HCT116 (cell line): ENCODE results near the gene SLC27A1. TPM values are rescaled to one million over a fixed set of nuclear protein-coding genes. Genes with fewer than 3 reads are reported as not detected.

Source experiments
- ATAC-seq: fragments of 200-7000 bp; cut with Tn5 transposase; 2 replicates; pipeline ENCODE4 v1.9.1; 2020; ENCODE audit warnings: mild to moderate bottlenecking, moderate library complexity
- BruUV-seq: library from RNA; stranded (reverse); fragments of 400-500 nt; replicated peaks from 2 replicates; lab custom pipeline; 2021; lab: Mats Ljungman, UMichigan
- CTCF ChIA-PET: fragments of 300-600 bp; sonication (Branson Sonifier 250); formaldehyde crosslinking; loops from one replicate; lab custom pipeline; 2021; ENCODE audit warnings: antibody characterized with exemption; lab: Charles Lee
- POLR2A ChIA-PET: fragments of 300-600, 350-600 bp; sonication (Branson Sonifier 250); formaldehyde crosslinking; loops from one replicate; lab custom pipeline; 2021; ENCODE audit warnings: antibody characterized with exemption; lab: Charles Lee
- RAD21 ChIA-PET, 2 experiments: fragments of 300-600 bp; sonication (Branson Sonifier 250); formaldehyde crosslinking; loops; one replicate each; lab custom pipeline; 2023; ENCODE audit warnings: low total read pairs in 2 of 2; ENCODE audit not compliant: uncharacterized antibody in 2 of 2, unreplicated experiment in 2 of 2, low non-redundant PET in 1 of 2; lab: Charles Lee
- DNase-seq: peaks from one replicate; pipeline ENCODE4 v3.0.0-alpha.2; 2010; ENCODE audit warnings: low read depth, low spot score
- H2AFZ ChIP-seq: fragments of 200-600 bp; shearing (Covaris generic), sonication (generic); 2 replicates; pipeline ENCODE4 v1.6.1; 2017; ENCODE audit warnings: low read depth, mixed run types, mixed read lengths, antibody characterized with exemption, low read length; ENCODE audit not compliant: poor library complexity, severe bottlenecking
- H3K27ac ChIP-seq: 2 replicates; pipeline ENCODE4 v1.5.1; 2012; ENCODE audit warnings: low read depth, low read length
- H3K27me3 ChIP-seq: fragments of 200-600 bp; sonication (generic); 2 replicates; pipeline ENCODE4 v1.6.1; 2016; ENCODE audit warnings: mixed run types, low read length, mixed read lengths; ENCODE audit not compliant: insufficient read depth
- H3K36me3 ChIP-seq, 2 experiments: fragments of 200-500 bp in 1 of 2; fragments of 200-600 bp in 1 of 2; sonication (Bioruptor generic) in 1 of 2; sonication (generic) in 1 of 2; 2 replicates each; pipeline versions ENCODE4 v1.5.1 to v1.6.1; 2014 to 2016; ENCODE audit warnings: low read length in 2 of 2, inconsistent platforms in 1 of 2, mixed read lengths in 1 of 2, mixed run types in 1 of 2; ENCODE audit not compliant: insufficient read depth in 2 of 2, control insufficient read depth in 1 of 2
- H3K4me1 ChIP-seq, 2 experiments: fragments of 200-600 bp in 1 of 2; sonication (generic) in 1 of 2; 2 replicates each; pipeline versions ENCODE4 v1.5.1 to v1.6.1; 2012 to 2017; ENCODE audit warnings: low read length in 2 of 2, inconsistent platforms in 1 of 2, mild to moderate bottlenecking in 1 of 2, mixed read lengths in 1 of 2, mixed run types in 1 of 2, moderate library complexity in 1 of 2; ENCODE audit not compliant: insufficient read depth in 2 of 2, control insufficient read depth in 1 of 2
- H3K4me2 ChIP-seq: fragments of 200-600 bp; sonication (generic); 2 replicates; pipeline ENCODE4 v1.6.1; 2017; ENCODE audit warnings: mixed run types, low read length, mixed read lengths
- H3K4me3 ChIP-seq, 2 experiments: fragments of 200-600 bp in 1 of 2; sonication (generic) in 1 of 2; replicated peaks in 1 of 2; 2 replicates each; pipeline ENCODE4 v1.5.1; 2011 to 2016; ENCODE audit warnings: low read length in 2 of 2, control low read depth in 1 of 2, low read depth in 1 of 2, mild to moderate bottlenecking in 1 of 2, mixed read lengths in 1 of 2, mixed run types in 1 of 2
- H3K79me2 ChIP-seq: fragments of 200-600 bp; sonication (generic); 2 replicates; pipeline ENCODE4 v1.6.1; 2017; ENCODE audit warnings: mild to moderate bottlenecking, mixed run types, low read length, moderate library complexity, mixed read lengths; ENCODE audit not compliant: insufficient read depth
- H3K9ac ChIP-seq: fragments of 200-600 bp; sonication (generic); 2 replicates; pipeline ENCODE4 v1.6.1; 2016; ENCODE audit warnings: low read length, mixed read lengths
- H3K9me2 ChIP-seq: fragments of 200-600 bp; sonication (generic), shearing (Covaris generic); 2 replicates; pipeline ENCODE4 v1.6.1; 2017; ENCODE audit warnings: mixed run types, mild to moderate bottlenecking, moderate library complexity; ENCODE audit not compliant: insufficient read depth
- H3K9me3 ChIP-seq, 2 experiments: fragments of 200-500 bp in 1 of 2; fragments of 200-600 bp in 1 of 2; sonication (Bioruptor generic) in 1 of 2; sonication (generic) in 1 of 2; 2 replicates each; pipeline ENCODE4 v1.6.1; 2014 to 2017; ENCODE audit warnings: low read length in 2 of 2, mixed read lengths in 2 of 2, inconsistent platforms in 1 of 2, low read depth in 1 of 2, mild to moderate bottlenecking in 1 of 2, mixed run types in 1 of 2, moderate library complexity in 1 of 2; ENCODE audit not compliant: control insufficient read depth in 1 of 2, insufficient read depth in 1 of 2
- H4K20me1 ChIP-seq: fragments of 200-600 bp; sonication (generic), shearing (Covaris generic); 2 replicates; pipeline ENCODE4 v1.6.1; 2017; ENCODE audit warnings: mixed run types, mild to moderate bottlenecking, moderate library complexity; ENCODE audit not compliant: insufficient read depth
- ATF3 ChIP-seq: IDR thresholded peaks from 2 replicates; pipeline ENCODE4 v1.6.1; 2012
- EZH2 ChIP-seq: fragments of 200-600 bp; sonication (generic); IDR thresholded peaks from 2 replicates; pipeline ENCODE4 v1.6.1; 2017; ENCODE audit warnings: antibody characterized with exemption, mixed run types
- EZH2phosphoT487 ChIP-seq: fragments of 200-600 bp; IDR thresholded peaks from 2 replicates; pipeline ENCODE4 v1.6.1; 2018; ENCODE audit warnings: antibody characterized with exemption, borderline replicate concordance
- FOSL1 ChIP-seq: IDR thresholded peaks from 2 replicates; pipeline ENCODE4 v1.6.1; 2012; ENCODE audit warnings: low read depth
- MAX ChIP-seq: IDR thresholded peaks from 2 replicates; pipeline ENCODE4 v1.6.1; 2012
- POLR2A ChIP-seq: IDR thresholded peaks from 2 replicates; pipeline ENCODE4 v1.7.0; 2011; ENCODE audit warnings: borderline replicate concordance; ENCODE audit not compliant: insufficient read depth, insufficient read length; ENCODE audit errors: extremely low read depth
- RAD21 ChIP-seq: IDR thresholded peaks from 2 replicates; pipeline ENCODE4 v1.6.1; 2012; ENCODE audit warnings: low read depth, mild to moderate bottlenecking
- SIN3A ChIP-seq: IDR thresholded peaks from 2 replicates; pipeline ENCODE4 v1.6.1; 2012; ENCODE audit warnings: low read depth
- SP1 ChIP-seq: IDR thresholded peaks from 2 replicates; pipeline ENCODE4 v1.6.1; 2012; ENCODE audit warnings: low read depth
- SRF ChIP-seq: IDR thresholded peaks from 2 replicates; pipeline ENCODE4 v1.6.1; 2012; ENCODE audit warnings: low read depth
- YY1 ChIP-seq: IDR thresholded peaks from 2 replicates; pipeline ENCODE4 v1.6.1; 2011; ENCODE audit warnings: low read length, low read depth, moderate library complexity, mild to moderate bottlenecking; ENCODE audit not compliant: insufficient replicate concordance; ENCODE audit errors: extremely low read depth
- intact Hi-C: fragments of 100-400 bp; cut with micrococcal nuclease; formaldehyde crosslinking; loops from 2 replicates; pipeline ENCODE4 v1.10.0; 2022
- total RNA-seq: library from RNA; stranded (reverse); gene quantifications from one replicate; pipeline ENCODE4 v1.2.1, GENCODE V29; 2021; ENCODE audit not compliant: unreplicated experiment
- TF ChIP-seq, protein P1 (sequence below), 3 experiments: fragments of 200-600 bp in 1 of 3; sonication (generic) in 1 of 3; IDR thresholded peaks in 2 of 3; conservative IDR thresholded peaks in 1 of 3; 2 replicates each; pipeline ENCODE4 v1.5.1; 2012 to 2017; ENCODE audit warnings: low read depth in 2 of 3, low read length in 2 of 3, antibody characterized with exemption in 1 of 3, borderline replicate concordance in 1 of 3, control low read depth in 1 of 3, mild to moderate bottlenecking in 1 of 3, mixed read lengths in 1 of 3, mixed run types in 1 of 3, moderate library complexity in 1 of 3; ENCODE audit not compliant: insufficient read depth in 1 of 3
- TF ChIP-seq, protein P2 (sequence below): IDR thresholded peaks from 2 replicates; pipeline ENCODE4 v1.6.1; 2012; ENCODE audit warnings: low read depth

The SLC27A1 gene
- total RNA-seq, 1 experiment from 2014 or later: 22.5 TPM

DNA sequence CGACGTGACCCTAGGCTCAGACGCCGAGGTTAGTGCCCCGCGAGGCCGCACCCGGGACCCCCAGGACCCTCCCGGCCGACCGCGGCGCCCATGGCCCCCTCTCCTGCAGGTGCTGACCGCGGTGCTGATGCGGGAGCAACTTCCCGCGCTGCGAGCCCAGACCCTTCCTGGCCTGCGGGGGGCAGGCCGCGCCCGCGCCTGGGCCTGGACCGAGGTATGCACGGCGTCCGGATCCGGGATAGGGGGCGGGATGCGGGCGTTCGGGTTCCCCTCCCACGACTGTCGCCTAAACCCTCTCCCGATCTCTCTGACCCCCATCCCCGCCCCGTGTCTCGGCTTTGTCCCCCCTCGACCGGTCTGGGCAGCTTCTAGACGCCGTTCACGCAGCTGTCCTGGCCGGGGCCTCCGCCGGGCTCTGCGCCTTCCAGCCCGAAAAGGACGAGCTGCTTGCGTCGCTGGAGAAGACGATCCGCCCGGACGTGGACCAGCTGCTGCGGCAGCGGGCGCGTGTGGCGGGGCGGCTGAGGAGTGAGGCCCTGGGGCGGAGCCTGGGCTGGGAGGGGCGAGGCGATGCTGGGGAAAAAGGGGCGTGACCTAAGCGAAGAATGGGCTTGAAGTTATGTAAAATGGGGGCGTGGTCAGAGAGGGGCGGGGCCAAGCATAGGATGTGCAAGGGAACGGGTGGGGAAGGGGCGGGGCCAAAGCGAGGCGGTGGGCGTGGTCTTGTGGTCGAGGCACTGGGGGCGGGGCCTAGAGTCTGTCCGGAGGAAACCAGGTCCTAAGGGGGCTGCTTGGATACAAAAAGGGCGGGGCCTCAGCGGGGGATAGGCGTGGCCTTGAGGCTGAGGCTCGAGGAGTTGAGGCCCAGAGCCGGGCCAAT, 69.2 kb downstream of the SLC27A1 start (continued):
- TF ChIP-seq, protein P1, sequence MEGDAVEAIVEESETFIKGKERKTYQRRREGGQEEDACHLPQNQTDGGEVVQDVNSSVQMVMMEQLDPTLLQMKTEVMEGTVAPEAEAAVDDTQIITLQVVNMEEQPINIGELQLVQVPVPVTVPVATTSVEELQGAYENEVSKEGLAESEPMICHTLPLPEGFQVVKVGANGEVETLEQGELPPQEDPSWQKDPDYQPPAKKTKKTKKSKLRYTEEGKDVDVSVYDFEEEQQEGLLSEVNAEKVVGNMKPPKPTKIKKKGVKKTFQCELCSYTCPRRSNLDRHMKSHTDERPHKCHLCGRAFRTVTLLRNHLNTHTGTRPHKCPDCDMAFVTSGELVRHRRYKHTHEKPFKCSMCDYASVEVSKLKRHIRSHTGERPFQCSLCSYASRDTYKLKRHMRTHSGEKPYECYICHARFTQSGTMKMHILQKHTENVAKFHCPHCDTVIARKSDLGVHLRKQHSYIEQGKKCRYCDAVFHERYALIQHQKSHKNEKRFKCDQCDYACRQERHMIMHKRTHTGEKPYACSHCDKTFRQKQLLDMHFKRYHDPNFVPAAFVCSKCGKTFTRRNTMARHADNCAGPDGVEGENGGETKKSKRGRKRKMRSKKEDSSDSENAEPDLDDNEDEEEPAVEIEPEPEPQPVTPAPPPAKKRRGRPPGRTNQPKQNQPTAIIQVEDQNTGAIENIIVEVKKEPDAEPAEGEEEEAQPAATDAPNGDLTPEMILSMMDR (IDR thresholded peaks at IDR 0.05 in 2 of 3, conservative IDR thresholded peaks at IDR 0.05 in 1 of 3; ENCODE audit: borderline replicate concordance in 1 of 3, insufficient read depth in 1 of 3, low read depth in 2 of 3, low read length in 2 of 3): 0 out of 6 replicates have a peak, but pooled peaks of 1 of the 3 experiments have one; percentile 11
- no peak for TF ChIP-seq POLR2A

GRCh38 chr19:17540174-17540573, 69.8 kb downstream of the SLC27A1 start:
- Histone ChIP-seq H3K9ac (no peak overlapping the region), H3K4me3 (no peak overlapping the region), H3K4me2 (peak overlapping the region; percentile 5; the same call in 1 of the 2 replicates), H4K20me1 (no peaks in the 10 kb centered on the region), H3K36me3 (no peaks in the 10 kb centered on the region), H3K79me2 (no peaks in the 10 kb centered on the region), H3K27me3 (no peaks in the 10 kb centered on the region), H3K27ac (no peak overlapping the region; the same call in 1 of the 2 replicates), H2AFZ (no peak overlapping the region), H3K9me3 (no peaks in the 10 kb centered on the region), H3K4me1 (peaks cover 8 to 26% of the 10 kb centered on the region in 2 experiments), H3K9me2 (no peaks in the 10 kb centered on the region)
- intact Hi-C loops: no loop called here
- RAD21 ChIA-PET: no interaction called here
- no TSS peak for BruUV-seq
- no peak for DNase-seq
- ATAC-seq: no peak
- CTCF ChIA-PET: no interaction called here
- POLR2A ChIA-PET: interaction anchor here (1.0 kb wide), 1 partner anchor 29 kb away, joined by 3 read pairs; the partner anchor contains the start of gene PGLS
- TF ChIP-seq EZH2 (no peak), MAX (no peak), SP1 (no peak), YY1 (no peak), SRF (no peak), EZH2phosphoT487 (no peak), RAD21 (no peak), ATF3 (no peak), FOSL1 (no peak), SIN3A (no peak)
- TF ChIP-seq, protein P1 (IDR thresholded peaks at IDR 0.05 in 2 of 3, conservative IDR thresholded peaks at IDR 0.05 in 1 of 3; ENCODE audit: borderline replicate concordance in 1 of 3, insufficient read depth in 1 of 3, low read depth in 2 of 3, low read length in 2 of 3): no peak
- TF ChIP-seq, protein P2, sequence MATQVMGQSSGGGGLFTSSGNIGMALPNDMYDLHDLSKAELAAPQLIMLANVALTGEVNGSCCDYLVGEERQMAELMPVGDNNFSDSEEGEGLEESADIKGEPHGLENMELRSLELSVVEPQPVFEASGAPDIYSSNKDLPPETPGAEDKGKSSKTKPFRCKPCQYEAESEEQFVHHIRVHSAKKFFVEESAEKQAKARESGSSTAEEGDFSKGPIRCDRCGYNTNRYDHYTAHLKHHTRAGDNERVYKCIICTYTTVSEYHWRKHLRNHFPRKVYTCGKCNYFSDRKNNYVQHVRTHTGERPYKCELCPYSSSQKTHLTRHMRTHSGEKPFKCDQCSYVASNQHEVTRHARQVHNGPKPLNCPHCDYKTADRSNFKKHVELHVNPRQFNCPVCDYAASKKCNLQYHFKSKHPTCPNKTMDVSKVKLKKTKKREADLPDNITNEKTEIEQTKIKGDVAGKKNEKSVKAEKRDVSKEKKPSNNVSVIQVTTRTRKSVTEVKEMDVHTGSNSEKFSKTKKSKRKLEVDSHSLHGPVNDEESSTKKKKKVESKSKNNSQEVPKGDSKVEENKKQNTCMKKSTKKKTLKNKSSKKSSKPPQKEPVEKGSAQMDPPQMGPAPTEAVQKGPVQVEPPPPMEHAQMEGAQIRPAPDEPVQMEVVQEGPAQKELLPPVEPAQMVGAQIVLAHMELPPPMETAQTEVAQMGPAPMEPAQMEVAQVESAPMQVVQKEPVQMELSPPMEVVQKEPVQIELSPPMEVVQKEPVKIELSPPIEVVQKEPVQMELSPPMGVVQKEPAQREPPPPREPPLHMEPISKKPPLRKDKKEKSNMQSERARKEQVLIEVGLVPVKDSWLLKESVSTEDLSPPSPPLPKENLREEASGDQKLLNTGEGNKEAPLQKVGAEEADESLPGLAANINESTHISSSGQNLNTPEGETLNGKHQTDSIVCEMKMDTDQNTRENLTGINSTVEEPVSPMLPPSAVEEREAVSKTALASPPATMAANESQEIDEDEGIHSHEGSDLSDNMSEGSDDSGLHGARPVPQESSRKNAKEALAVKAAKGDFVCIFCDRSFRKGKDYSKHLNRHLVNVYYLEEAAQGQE: no peak
